ENCODE results near the gene TRPM2.

- TF ChIP-seq POLR2A (IDR thresholded peaks at IDR 0.05): no peak
- TF ChIP-seq CTCF (IDR thresholded peaks at IDR 0.05): no peak
Observed at GRCh38 chr21:44306936-44307704, 46.3 kb upstream of the TRPM2 start.

All from esophagus squamous epithelium (tissue), 4 donors.